Activated naive CD8-positive, alpha-beta T cell treated with anti-CD3 and anti-CD28 coated beads, Interleukin-2, amount 50 U/mL, for 24 hours (primary cell): ENCODE data around the gene B4GALT1.

Experiments
- ATAC-seq: fragments of 150-1000 bp; cut with Tn5 transposase; one replicate; pipeline ENCODE4 v1.10.0; 2021
- DNase-seq: peaks from one replicate; pipeline ENCODE4 v3.0.0; 2021
- H3K27ac Mint-ChIP-seq: one replicate; pipeline ENCODE4 v1.8.0; 2021; ENCODE audit warnings: mild to moderate bottlenecking, mixed read lengths
- H3K27me3 Mint-ChIP-seq: one replicate; pipeline ENCODE4 v1.8.0; 2021; ENCODE audit warnings: mixed read lengths
- H3K36me3 Mint-ChIP-seq: one replicate; pipeline ENCODE4 v1.8.0; 2021; ENCODE audit warnings: low read depth, mixed read lengths
- H3K4me1 Mint-ChIP-seq: one replicate; pipeline ENCODE4 v1.8.0; 2021; ENCODE audit warnings: mixed read lengths
- H3K4me3 Mint-ChIP-seq: one replicate; pipeline ENCODE4 v1.8.0; 2021; ENCODE audit warnings: mild to moderate bottlenecking, moderate library complexity, mixed read lengths
- H3K9me3 Mint-ChIP-seq: one replicate; pipeline ENCODE4 v1.8.0; 2021; ENCODE audit warnings: mixed read lengths

B4GALT1 gene

DNA sequence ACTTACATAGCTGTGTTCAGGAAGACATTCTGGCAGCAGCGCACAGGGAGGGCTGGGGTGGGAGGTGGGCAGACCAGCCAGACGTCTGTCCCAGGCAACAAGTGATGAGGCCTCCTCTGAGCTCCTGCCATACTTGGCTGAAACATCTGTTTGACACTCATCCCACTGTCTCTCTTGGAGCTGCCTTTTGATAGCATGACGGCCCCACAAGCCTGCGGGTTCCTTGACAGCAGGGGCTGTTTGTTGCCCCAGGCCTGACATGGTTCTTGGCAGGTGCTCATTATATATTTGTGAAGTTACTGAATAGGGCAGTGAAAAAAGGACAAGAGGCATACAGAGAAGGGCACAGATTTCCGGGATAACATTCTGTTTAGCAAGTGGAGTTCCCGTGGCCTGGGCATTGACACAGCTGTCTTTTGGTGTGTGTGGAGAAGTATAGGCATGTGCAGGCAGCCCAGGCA is 22.2 kb upstream of the B4GALT1 start:
- Mint-ChIP-seq H3K4me1 (peaks cover 8% of the 10 kb centered on the region), H3K36me3 (no peaks in the 10 kb centered on the region), H3K27me3 (no peaks in the 10 kb centered on the region), H3K4me3 (no peak overlapping the region), H3K27ac (no peak overlapping the region), H3K9me3 (no peaks in the 10 kb centered on the region)
- DNase-seq (no peak), ATAC-seq (no peak)

DNA sequence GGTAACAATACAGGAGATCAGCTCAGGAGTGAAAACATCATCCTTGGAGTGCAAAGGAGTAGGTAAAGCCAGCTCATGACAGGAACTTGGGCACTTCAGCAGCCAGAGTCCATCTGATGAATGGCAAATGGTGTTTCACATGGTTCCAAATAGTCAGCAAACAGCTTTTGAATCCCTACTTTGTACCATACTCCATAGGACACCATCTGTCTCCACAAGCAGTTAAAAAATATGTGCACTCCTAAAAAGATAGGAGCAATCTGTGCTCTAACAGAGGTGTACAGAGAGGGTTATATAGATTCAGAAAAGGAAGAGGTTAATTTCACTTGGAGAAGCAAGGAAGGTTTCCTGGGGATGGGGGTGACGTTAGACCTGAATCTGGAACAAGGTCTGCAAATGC is 21.6 kb upstream of the B4GALT1 start:
- Mint-ChIP-seq H3K4me3 (no peak overlapping the region), H3K36me3 (no peaks in the 10 kb centered on the region), H3K27ac (no peak overlapping the region), H3K9me3 (no peaks in the 10 kb centered on the region), H3K27me3 (no peaks in the 10 kb centered on the region), H3K4me1 (peaks cover 8% of the 10 kb centered on the region)
- DNase-seq (no peak), ATAC-seq (no peak)

DNA sequence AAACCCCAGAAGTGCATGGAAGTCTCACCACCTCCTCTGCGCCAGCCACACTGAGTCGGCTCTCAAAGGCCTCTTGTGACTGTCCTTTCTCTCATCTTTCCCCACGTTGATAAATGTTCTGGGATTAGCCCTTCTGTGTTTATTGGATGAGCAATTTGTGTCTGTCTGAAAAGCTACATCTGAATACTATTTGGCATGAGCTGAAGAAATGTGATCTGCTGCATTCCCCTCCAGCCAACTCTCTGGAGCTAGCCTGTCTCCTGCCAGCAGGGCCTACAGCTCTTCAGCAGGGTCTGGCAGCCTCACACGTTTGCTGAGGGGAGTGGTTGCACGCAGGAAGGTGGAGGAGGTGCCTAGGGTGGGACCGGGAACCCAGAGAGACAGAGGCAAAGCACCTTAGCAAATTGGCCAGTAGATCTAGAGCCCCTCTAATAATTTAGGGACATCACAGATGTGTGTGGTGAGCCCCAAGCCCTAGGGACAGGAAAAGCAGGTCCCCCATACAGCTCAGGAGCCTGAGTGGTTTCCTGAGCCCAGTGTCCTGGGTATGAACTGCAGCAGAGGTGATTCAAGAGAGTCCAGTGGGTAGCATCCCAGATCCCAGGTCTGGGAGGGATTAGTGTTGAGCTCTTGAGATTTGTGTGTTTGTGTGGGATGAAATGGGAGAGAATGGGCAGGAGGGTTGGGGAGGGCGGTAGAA is 20.5 kb upstream of the B4GALT1 start:
- DNase-seq (no peak), ATAC-seq (no peak)
- H3K4me1 Mint-ChIP-seq = peaks cover 8% of the 10 kb centered on the region
- H3K9me3 Mint-ChIP-seq = no peaks in the 10 kb centered on the region
- no peaks in the 10 kb centered on the region for H3K36me3 Mint-ChIP-seq
- H3K4me3 Mint-ChIP-seq = no peak overlapping the region
- H3K27me3 Mint-ChIP-seq = no peaks in the 10 kb centered on the region
- H3K27ac Mint-ChIP-seq = no peak overlapping the region

GRCh38 chr9:33186457-33187168 is 19.5 kb upstream of the B4GALT1 start:
- no peak overlapping the region for H3K27ac Mint-ChIP-seq
- DNase-seq = no peak
- no peak overlapping the region for H3K4me3 Mint-ChIP-seq
- no peak for ATAC-seq
- no peaks in the 10 kb centered on the region for H3K36me3 Mint-ChIP-seq
- no peaks in the 10 kb centered on the region for H3K9me3 Mint-ChIP-seq
- H3K27me3 Mint-ChIP-seq = no peaks in the 10 kb centered on the region
- peaks cover 8% of the 10 kb centered on the region for H3K4me1 Mint-ChIP-seq

GRCh38 chr9:33185858-33186257 is 18.7 kb upstream of the B4GALT1 start:
- Mint-ChIP-seq H3K4me3 (no peak overlapping the region), H3K27me3 (no peaks in the 10 kb centered on the region), H3K9me3 (no peaks in the 10 kb centered on the region), H3K36me3 (no peaks in the 10 kb centered on the region), H3K4me1 (peaks cover 8% of the 10 kb centered on the region), H3K27ac (no peak overlapping the region)
- DNase-seq (no peak), ATAC-seq (no peak)

DNA sequence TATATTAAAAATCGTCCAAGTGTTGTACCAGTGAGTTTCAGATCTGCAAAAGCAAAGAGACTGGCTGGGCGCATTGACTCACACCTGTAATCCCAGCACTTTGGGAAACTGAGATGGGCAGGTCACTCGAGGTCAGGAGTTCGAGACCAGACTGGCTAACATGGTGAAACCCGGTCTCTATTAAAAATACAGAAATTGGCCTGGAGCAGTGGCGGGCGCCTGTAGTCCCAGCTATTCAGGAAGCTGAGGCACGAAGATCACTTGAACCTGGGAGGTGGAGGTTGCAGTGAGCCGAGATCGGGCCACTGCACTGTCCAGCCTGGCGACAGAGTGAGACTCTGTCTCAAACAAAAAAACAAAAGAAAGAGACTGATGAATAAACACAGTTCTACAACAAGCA is 18.3 kb upstream of the B4GALT1 start:
- Mint-ChIP-seq H3K27me3 (no peaks in the 10 kb centered on the region), H3K27ac (no peak overlapping the region), H3K36me3 (no peaks in the 10 kb centered on the region), H3K4me3 (no peak overlapping the region), H3K9me3 (no peaks in the 10 kb centered on the region), H3K4me1 (peaks cover 8% of the 10 kb centered on the region)
- no peak for DNase-seq
- ATAC-seq = no peak

DNA sequence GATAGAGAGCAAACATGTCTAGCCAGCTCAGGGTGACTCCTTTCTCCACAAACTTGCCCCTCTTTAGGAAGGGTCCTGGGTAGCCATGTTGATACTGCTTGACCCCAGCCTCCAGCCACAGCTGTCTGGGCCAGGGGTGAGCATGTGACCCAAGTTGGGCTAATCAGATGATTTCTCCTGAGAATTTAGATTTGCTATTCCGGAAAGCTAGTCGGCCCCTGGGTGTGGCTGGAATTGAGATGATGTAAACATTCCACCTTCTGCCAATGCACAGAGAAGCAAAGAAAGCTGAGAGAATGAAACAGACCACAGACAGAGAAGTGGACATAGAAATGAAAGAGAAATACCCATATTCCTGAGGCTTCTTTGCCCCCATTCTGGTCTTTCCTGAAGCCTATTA is 17.8 kb upstream of the B4GALT1 start:
- Mint-ChIP-seq H3K36me3 (no peaks in the 10 kb centered on the region), H3K9me3 (no peaks in the 10 kb centered on the region), H3K27me3 (no peaks in the 10 kb centered on the region), H3K4me1 (peaks cover 8% of the 10 kb centered on the region), H3K27ac (no peak overlapping the region), H3K4me3 (no peak overlapping the region)
- no peak for ATAC-seq
- no peak for DNase-seq

DNA sequence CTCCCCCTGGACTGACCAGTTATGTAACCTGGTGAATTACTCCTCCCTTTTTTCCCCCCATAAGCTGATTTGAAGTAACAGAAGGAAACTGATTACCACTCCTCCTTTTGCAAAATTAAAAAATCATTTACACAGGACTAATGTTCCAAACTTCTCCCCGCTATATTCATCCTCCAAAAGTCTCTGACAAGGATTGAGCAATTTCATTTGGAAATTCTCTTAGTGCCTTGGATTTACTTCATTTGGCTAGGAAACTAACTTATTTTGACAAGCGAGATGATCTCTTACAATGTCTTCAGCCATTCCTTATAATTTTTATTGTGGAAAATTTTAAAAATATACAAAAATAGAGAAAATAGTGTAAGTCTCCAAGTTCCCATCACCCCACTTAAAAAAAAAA is 15.4 kb upstream of the B4GALT1 start:
- Mint-ChIP-seq H3K36me3 (no peaks in the 10 kb centered on the region), H3K4me1 (peaks cover 8% of the 10 kb centered on the region), H3K27me3 (no peaks in the 10 kb centered on the region), H3K27ac (no peak overlapping the region), H3K9me3 (no peaks in the 10 kb centered on the region), H3K4me3 (no peak overlapping the region)
- DNase-seq (no peak), ATAC-seq (no peak)

GRCh38 chr9:33180526-33181184 is 13.5 kb upstream of the B4GALT1 start:
- DNase-seq = no peak
- no peaks in the 10 kb centered on the region for H3K27me3 Mint-ChIP-seq
- no peak overlapping the region for H3K27ac Mint-ChIP-seq
- H3K36me3 Mint-ChIP-seq = no peaks in the 10 kb centered on the region
- H3K4me3 Mint-ChIP-seq = no peak overlapping the region
- H3K9me3 Mint-ChIP-seq = no peaks in the 10 kb centered on the region
- no peak for ATAC-seq
- peaks cover 1% of the 10 kb centered on the region for H3K4me1 Mint-ChIP-seq

DNA sequence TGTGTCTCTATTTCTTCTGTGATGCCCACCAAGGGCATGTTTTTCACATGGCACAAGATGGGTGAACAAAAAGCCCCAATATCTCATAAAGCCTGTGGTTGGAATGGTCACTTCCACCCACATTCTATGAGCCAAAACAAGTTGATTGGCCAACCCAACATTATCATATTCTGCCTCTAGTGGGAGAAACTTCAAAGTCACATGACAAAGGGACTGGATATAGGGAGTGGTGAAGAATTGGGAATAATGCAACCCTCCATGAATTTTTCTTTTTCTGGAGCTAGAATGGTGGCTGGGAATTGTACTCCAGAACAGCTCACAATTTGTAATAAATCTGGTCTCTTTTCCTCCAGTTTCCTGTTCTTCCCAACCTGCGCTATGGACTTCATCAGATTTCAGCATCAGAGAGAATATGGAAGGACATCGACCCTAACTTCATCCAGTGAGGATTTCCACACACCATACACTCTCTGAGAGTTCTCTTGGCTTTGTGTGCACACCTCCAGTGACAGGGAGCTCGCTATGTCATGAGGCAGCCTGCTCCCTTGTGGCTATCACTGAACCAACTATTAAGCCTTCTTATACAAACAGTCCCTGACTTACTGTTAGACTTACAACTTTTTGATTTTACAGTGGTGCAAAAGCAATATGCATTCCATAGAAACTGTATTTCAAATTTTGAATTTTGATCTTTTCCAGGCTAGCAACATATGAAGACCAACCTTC is 12.0 kb upstream of the B4GALT1 start:
- Mint-ChIP-seq H3K4me1 (no peaks in the 10 kb centered on the region), H3K27ac (no peak overlapping the region), H3K36me3 (no peaks in the 10 kb centered on the region)

GRCh38 chr9:33177639-33178038 is 10.5 kb upstream of the B4GALT1 start:
- Mint-ChIP-seq H3K4me3 (no peak overlapping the region), H3K4me1 (no peaks in the 10 kb centered on the region), H3K9me3 (no peaks in the 10 kb centered on the region), H3K27ac (no peak overlapping the region), H3K27me3 (no peaks in the 10 kb centered on the region), H3K36me3 (no peaks in the 10 kb centered on the region)
- DNase-seq (no peak), ATAC-seq (no peak)

More for the DNA sequence above, 12.0 kb upstream of the B4GALT1 start:
- H3K4me3 Mint-ChIP-seq = no peak overlapping the region
- no peak for DNase-seq
- no peak for ATAC-seq
- no peaks in the 10 kb centered on the region for H3K27me3 Mint-ChIP-seq
- H3K9me3 Mint-ChIP-seq = no peaks in the 10 kb centered on the region

GRCh38 chr9:33177086-33177485 is 9.9 kb upstream of the B4GALT1 start:
- no peak overlapping the region for H3K27ac Mint-ChIP-seq
- no peaks in the 10 kb centered on the region for H3K27me3 Mint-ChIP-seq
- ATAC-seq (no peak), DNase-seq (no peak)
- no peak overlapping the region for H3K4me3 Mint-ChIP-seq
- H3K36me3 Mint-ChIP-seq = no peaks in the 10 kb centered on the region
- peaks cover 5% of the 10 kb centered on the region for H3K4me1 Mint-ChIP-seq
- H3K9me3 Mint-ChIP-seq = no peaks in the 10 kb centered on the region

DNA sequence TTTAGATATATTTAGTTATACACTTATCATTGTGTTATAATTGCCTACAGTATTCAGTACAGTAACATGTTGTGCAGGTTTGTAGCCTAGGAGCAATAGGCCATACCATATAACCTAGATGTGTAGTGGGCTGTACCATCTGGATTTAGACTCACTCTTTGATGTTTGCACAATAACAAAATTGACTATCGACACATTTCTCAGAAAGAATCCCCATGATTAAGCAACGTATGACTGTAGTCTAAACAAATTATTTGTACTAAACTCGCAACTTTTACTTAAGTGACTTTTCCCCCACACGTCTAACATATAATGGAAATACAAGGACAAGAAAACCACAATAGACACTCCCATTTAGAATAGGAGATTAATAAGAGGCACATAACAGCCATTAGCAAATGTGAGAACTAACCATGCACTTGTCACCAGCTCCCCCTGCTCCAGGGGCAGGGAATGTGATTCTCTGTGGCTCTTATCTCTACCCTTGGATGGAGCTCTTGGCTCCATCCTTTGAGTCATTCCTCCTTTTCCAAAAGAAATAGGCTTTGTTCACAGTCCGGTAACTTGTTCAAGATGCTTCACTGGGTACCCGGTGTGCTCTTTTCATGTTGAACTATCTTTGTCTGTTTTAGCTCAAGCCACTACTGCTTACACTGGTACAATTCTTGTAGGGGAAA is 8.7 kb upstream of the B4GALT1 start:
- Mint-ChIP-seq H3K4me1 (peaks cover 8% of the 10 kb centered on the region), H3K9me3 (no peaks in the 10 kb centered on the region), H3K27ac (no peak overlapping the region), H3K4me3 (no peak overlapping the region), H3K27me3 (no peaks in the 10 kb centered on the region), H3K36me3 (no peaks in the 10 kb centered on the region)
- ATAC-seq = no peak
- DNase-seq = no peak
